ENCODE measurements around the gene NEAT1.
"Not testable (repeated sequence)": the region's sequence is repeated elsewhere in the genome, so short reads cannot be mapped to it uniquely, and the experiment has no call there.

Gene NEAT1

GRCh38 chr11:65404638-65405339 lies 17.8 kb upstream of the NEAT1 start:
- no peak for DNase-seq (ENCODE audit: low read depth, low spot score)

GRCh38 chr11:65410936-65411680 lies 11.5 kb upstream of the NEAT1 start:
- DNase-seq (ENCODE audit: low read depth, low spot score), result no peak

- no peak for DNase-seq (ENCODE audit: low read depth, low spot score)
These were observed 10.9 kb upstream of the NEAT1 start for GRCh38 chr11:65411681-65412070.

- DNase-seq (ENCODE audit: low read depth, low spot score), result no peak
These were observed 10.1 kb upstream of the NEAT1 start for GRCh38 chr11:65412271-65413076.

- not testable (repeated sequence) for DNase-seq (ENCODE audit: low read depth, low spot score)
These were observed 9.4 kb upstream of the NEAT1 start for GRCh38 chr11:65413077-65413664.

- no peak for DNase-seq (ENCODE audit: low read depth, low spot score)
These were observed 7.7 kb upstream of the NEAT1 start for GRCh38 chr11:65414776-65415498.

GRCh38 chr11:65415499-65416340 lies 6.9 kb upstream of the NEAT1 start:
- DNase-seq (ENCODE audit: low read depth, low spot score), result no peak

GRCh38 chr11:65416341-65416824 lies 6.2 kb upstream of the NEAT1 start:
- DNase-seq (ENCODE audit: low read depth, low spot score), result peak; percentile 86

GRCh38 chr11:65416841-65417701 lies 5.5 kb upstream of the NEAT1 start:
- no peak for DNase-seq (ENCODE audit: low read depth, low spot score)

- DNase-seq (ENCODE audit: low read depth, low spot score), result no peak
These were observed 4.7 kb upstream of the NEAT1 start for GRCh38 chr11:65417702-65418430.

GRCh38 chr11:65418431-65418680 lies 4.2 kb upstream of the NEAT1 start:
- no peak for DNase-seq (ENCODE audit: low read depth, low spot score)

GRCh38 chr11:65418681-65419459 lies 3.7 kb upstream of the NEAT1 start:
- DNase-seq (ENCODE audit: low read depth, low spot score), result peak; percentile 66

GRCh38 chr11:65419460-65419771 lies 3.2 kb upstream of the NEAT1 start:
- DNase-seq (ENCODE audit: low read depth, low spot score), result no peak

GRCh38 chr11:65419772-65420481 lies 2.7 kb upstream of the NEAT1 start:
- no peak for DNase-seq (ENCODE audit: low read depth, low spot score)

GRCh38 chr11:65420506-65420905 lies 2.1 kb upstream of the NEAT1 start:
- DNase-seq (ENCODE audit: low read depth, low spot score), result no peak

GRCh38 chr11:65420979-65421793 lies 1.4 kb upstream of the NEAT1 start:
- peak; percentile 75 for DNase-seq (ENCODE audit: low read depth, low spot score)
